Gastrocnemius medialis (tissue), 4 donors: Measurements from ENCODE around the gene ACVR1. TPM values are rescaled to one million over a fixed set of nuclear protein-coding genes. Genes with fewer than 3 reads are reported as not detected.

Experiments
- ATAC-seq, 2 donors: fragments of 150-250 bp; one replicate each; pipeline ENCODE4 v1.9.1; 2016
- DNase-seq, 2 donors: peaks; one replicate each; pipeline ENCODE4 v3.0.0-alpha.2; 2019
- H3K27ac ChIP-seq, 4 donors: fragments of 200-600 bp; sonication (generic); 1 replicate in 1 of 4; 2 replicates in 3 of 4; pipeline ENCODE4 v1.5.1; 2016 to 2018; ENCODE audit warnings: mild to moderate bottlenecking in 2 of 4, moderate library complexity in 1 of 4
- H3K27me3 ChIP-seq, 3 donors: fragments of 200-600 bp; sonication (generic) in 2 of 3; 1 replicate in 1 of 3; 2 replicates in 2 of 3; pipeline versions ENCODE4 v1.5.1 to v1.6.0; 2016 to 2019; ENCODE audit warnings: mild to moderate bottlenecking in 1 of 3, moderate library complexity in 1 of 3
- H3K36me3 ChIP-seq, 2 donors: fragments of 200-600 bp; sonication (generic) in 1 of 2; one replicate each; pipeline ENCODE4 v1.5.1; 2017 to 2018
- H3K4me1 ChIP-seq, 2 donors: fragments of 200-600 bp; sonication (generic) in 1 of 2; one replicate each; pipeline ENCODE4 v1.5.1; 2016 to 2017; ENCODE audit warnings: mild to moderate bottlenecking in 2 of 2
- H3K4me3 ChIP-seq, 4 donors: fragments of 200-600 bp; sonication (generic) in 3 of 4; 1 replicate in 1 of 4; 2 replicates in 3 of 4; pipeline ENCODE4 v1.5.1; 2016 to 2019; ENCODE audit warnings: mild to moderate bottlenecking in 2 of 4
- H3K9me3 ChIP-seq, 3 donors: fragments of 200-600 bp; sonication (generic) in 2 of 3; 1 replicate in 1 of 3; 2 replicates in 2 of 3; pipeline ENCODE4 v1.5.1; 2016 to 2019
- POLR2A ChIP-seq, 2 donors: fragments of 450-650 bp; IDR thresholded peaks; one replicate each; pipeline ENCODE4 v1.6.1; 2017; ENCODE audit warnings: antibody characterized with exemption in 2 of 2, mild to moderate bottlenecking in 2 of 2, moderate library complexity in 2 of 2
- in situ Hi-C, 4 donors: fragments of 200-750 bp; cut with MboI; loops; one replicate each; pipeline versions ENCODE4 v1.15.0 to v1.8.0; 2017; ENCODE audit warnings: low sequenced_read_pairs in 4 of 4
- intact Hi-C: fragments of 100-400 bp; cut with DNase I; formaldehyde crosslinking; loops from one replicate; pipeline ENCODE4 v1.15.1; 2023; ENCODE audit warnings: low total_unique reads
- total RNA-seq, 4 donors: library from RNA; depleted of rRNA; stranded (reverse); fragments of >200 nt; gene quantifications; one replicate each; pipeline versions ENCODE4 v1.1.0 to v1.2.3, GENCODE V29; 2016
- TF ChIP-seq, protein P1 (sequence below), 5 experiments: fragments of 450-650 bp in 3 of 5; fragments of 200-600 bp in 2 of 5; sonication (generic) in 2 of 5; IDR thresholded peaks in 4 of 5; conservative IDR thresholded peaks in 1 of 5; 1 replicate in 4 of 5; 2 replicates in 1 of 5; pipeline ENCODE4 v1.5.1; 2016 to 2019; ENCODE audit warnings: antibody characterized with exemption in 5 of 5, mild to moderate bottlenecking in 3 of 5, moderate library complexity in 3 of 5

ACVR1 gene
- total RNA-seq, 4 donors from 2014 or later = 10.8 to 18.4 (median 12.2) TPM

DNA sequence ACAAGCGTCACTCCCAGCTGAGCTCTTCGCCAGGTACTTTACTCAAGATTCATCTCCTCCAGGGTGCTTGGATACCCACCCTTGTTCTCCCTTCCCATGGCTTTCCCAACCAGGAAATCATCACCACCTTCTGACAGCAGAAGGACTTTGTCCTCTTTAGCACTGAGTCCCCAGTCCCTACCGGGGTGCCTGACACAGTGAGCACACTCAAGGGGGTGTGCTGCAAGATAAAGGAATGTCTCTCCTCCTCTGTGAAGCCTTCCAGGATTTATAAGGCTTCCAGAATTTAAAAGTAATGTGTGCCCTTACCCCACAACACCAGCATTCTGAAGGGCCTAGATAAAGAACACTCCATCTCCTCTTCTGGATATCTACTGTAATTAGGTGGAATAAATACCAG, 39.6 kb downstream of the ACVR1 start:
- no peaks in the 10 kb centered on the region for H3K27me3 ChIP-seq
- peaks cover 62 to 81% of the 10 kb centered on the region in 2 donors for H3K4me1 ChIP-seq
- no peaks in the 10 kb centered on the region for H3K36me3 ChIP-seq
- no peaks in the 10 kb centered on the region for H3K9me3 ChIP-seq
- H3K27ac ChIP-seq = peak overlapping the region in 3 of 4 donors; percentile 13 to 90 (median 89)
- DNase-seq (no peak), ATAC-seq (no peak)
- intact Hi-C loops (no loop called here), in situ Hi-C loops (no loop called here)
- H3K4me3 ChIP-seq = no peak overlapping the region
- TF ChIP-seq, protein P1, sequence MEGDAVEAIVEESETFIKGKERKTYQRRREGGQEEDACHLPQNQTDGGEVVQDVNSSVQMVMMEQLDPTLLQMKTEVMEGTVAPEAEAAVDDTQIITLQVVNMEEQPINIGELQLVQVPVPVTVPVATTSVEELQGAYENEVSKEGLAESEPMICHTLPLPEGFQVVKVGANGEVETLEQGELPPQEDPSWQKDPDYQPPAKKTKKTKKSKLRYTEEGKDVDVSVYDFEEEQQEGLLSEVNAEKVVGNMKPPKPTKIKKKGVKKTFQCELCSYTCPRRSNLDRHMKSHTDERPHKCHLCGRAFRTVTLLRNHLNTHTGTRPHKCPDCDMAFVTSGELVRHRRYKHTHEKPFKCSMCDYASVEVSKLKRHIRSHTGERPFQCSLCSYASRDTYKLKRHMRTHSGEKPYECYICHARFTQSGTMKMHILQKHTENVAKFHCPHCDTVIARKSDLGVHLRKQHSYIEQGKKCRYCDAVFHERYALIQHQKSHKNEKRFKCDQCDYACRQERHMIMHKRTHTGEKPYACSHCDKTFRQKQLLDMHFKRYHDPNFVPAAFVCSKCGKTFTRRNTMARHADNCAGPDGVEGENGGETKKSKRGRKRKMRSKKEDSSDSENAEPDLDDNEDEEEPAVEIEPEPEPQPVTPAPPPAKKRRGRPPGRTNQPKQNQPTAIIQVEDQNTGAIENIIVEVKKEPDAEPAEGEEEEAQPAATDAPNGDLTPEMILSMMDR (IDR thresholded peaks at IDR 0.05 in 4 of 5, conservative IDR thresholded peaks at IDR 0.05 in 1 of 5) = no peak
- TF ChIP-seq POLR2A (IDR thresholded peaks at IDR 0.05) = no peak

DNA sequence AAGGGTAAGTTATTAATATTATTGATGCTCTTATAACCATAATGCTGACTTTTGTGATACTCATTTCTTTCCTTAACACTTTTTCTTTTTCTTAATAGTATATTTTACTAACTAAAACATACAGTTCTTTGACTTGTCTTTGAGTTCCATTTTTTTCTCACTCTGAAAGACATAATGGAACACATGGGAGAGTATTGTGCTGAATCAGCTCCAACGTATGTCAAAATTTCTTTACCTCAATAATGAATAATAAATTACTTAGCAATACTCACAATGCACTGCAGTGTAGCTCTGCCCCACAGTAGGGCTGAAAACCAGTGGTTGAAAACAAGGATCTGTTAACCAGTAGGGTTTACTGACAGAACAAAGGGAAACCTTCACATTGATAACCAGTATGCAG, 40.7 kb downstream of the ACVR1 start:
- peaks cover 59 to 81% of the 10 kb centered on the region in 2 donors for H3K4me1 ChIP-seq
- no peak for TF ChIP-seq POLR2A (IDR thresholded peaks at IDR 0.05)
- TF ChIP-seq, protein P1 (IDR thresholded peaks at IDR 0.05 in 4 of 5, conservative IDR thresholded peaks at IDR 0.05 in 1 of 5) = no peak

DNA sequence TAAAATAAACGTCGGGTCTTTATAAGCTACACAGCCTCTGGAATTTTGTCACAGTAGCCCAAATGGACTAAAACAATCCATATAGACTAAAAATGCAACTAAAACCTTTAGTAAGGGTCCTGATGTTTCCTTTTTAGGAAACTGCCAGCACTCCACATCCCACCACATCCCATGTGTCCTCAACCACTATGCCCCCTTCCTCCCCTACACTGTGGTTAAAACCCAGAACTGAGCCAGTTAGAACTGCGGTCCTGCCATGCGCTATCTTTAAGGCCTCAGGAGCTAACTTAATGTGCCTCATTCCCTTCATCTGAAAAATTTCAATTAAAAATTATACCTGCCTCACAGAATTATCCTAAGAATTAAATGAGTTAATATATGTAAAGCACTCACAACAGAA, 41.1 kb downstream of the ACVR1 start:
- no peak overlapping the region for H3K4me3 ChIP-seq
- no peaks in the 10 kb centered on the region for H3K27me3 ChIP-seq
- peaks cover 58 to 81% of the 10 kb centered on the region in 2 donors for H3K4me1 ChIP-seq
- in situ Hi-C loops = no loop called here
- ATAC-seq (no peak), DNase-seq (no peak)
- no peak for TF ChIP-seq POLR2A (IDR thresholded peaks at IDR 0.05)
- TF ChIP-seq, protein P1 (IDR thresholded peaks at IDR 0.05 in 4 of 5, conservative IDR thresholded peaks at IDR 0.05 in 1 of 5) = no peak
- no peaks in the 10 kb centered on the region for H3K36me3 ChIP-seq
- intact Hi-C loops = no loop called here
- H3K9me3 ChIP-seq = no peaks in the 10 kb centered on the region
- H3K27ac ChIP-seq = peak overlapping the region in 1 of 4 donors; percentile 32

More for the DNA sequence above, 40.7 kb downstream of the ACVR1 start:
- intact Hi-C loops = no loop called here
- Histone ChIP-seq H3K9me3 (no peaks in the 10 kb centered on the region), H3K27ac (peak overlapping the region in 1 of 4 donors; percentile 89), H3K4me3 (no peak overlapping the region), H3K36me3 (no peaks in the 10 kb centered on the region), H3K27me3 (no peaks in the 10 kb centered on the region)
- in situ Hi-C loops = no loop called here
- ATAC-seq (no peak), DNase-seq (no peak)

DNA sequence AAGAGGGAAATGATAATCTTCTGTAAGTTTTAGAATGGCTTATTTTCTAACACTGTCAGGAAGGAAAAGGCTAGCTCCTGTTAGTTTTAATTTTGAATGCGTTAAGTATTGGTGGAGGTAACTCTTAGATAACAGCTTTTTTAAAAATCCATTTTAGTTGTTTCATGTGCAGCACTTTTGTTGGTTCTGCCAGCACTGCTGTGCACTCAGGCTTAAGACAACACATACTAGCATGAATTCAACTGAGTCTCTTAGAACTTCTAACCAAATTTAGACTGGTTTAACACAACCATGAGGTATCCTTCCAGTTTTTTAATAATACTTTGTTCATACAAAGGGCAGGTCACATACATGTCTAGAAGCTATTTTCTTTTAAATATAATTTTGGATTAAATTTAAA, 42.4 kb downstream of the ACVR1 start:
- DNase-seq (no peak), ATAC-seq (no peak)
- peaks cover 45 to 71% of the 10 kb centered on the region in 2 donors for H3K4me1 ChIP-seq
- H3K27ac ChIP-seq = peak overlapping the region; percentile 23 to 84 (median 76)
- no peaks in the 10 kb centered on the region for H3K27me3 ChIP-seq
- TF ChIP-seq, protein P1 (IDR thresholded peaks at IDR 0.05 in 4 of 5, conservative IDR thresholded peaks at IDR 0.05 in 1 of 5) = no peak
- TF ChIP-seq POLR2A (IDR thresholded peaks at IDR 0.05) = no peak
- intact Hi-C loops = no loop called here
- in situ Hi-C loops = no loop called here
- H3K36me3 ChIP-seq = no peaks in the 10 kb centered on the region
- H3K4me3 ChIP-seq = no peak overlapping the region
- no peaks in the 10 kb centered on the region for H3K9me3 ChIP-seq
